Left kidney (tissue), 2 donors: ENCODE data around the gene LMO7. TPM values are rescaled to one million over a fixed set of nuclear protein-coding genes. Genes with fewer than 3 reads are reported as not detected.
A peak's percentile ranks its signal among the peaks of the same experiment; 100 is the strongest.
"Not testable (repeated sequence)": the region's sequence is repeated elsewhere in the genome, so short reads cannot be mapped to it uniquely, and the experiment has no call there.

Experiments used
- DNase-seq: peaks from one replicate; pipeline ENCODE4 v3.0.0-alpha.2; 2013
- polyA plus RNA-seq: library from polyadenylated mRNA; unstranded; fragments of 120-200 nt; gene quantifications from one replicate; pipeline ENCODE4 v1.2.1, GENCODE V29; 2013; ENCODE audit not compliant: insufficient read length

LMO7 gene
- polyA plus RNA-seq, 1 donor = 108 TPM

DNA sequence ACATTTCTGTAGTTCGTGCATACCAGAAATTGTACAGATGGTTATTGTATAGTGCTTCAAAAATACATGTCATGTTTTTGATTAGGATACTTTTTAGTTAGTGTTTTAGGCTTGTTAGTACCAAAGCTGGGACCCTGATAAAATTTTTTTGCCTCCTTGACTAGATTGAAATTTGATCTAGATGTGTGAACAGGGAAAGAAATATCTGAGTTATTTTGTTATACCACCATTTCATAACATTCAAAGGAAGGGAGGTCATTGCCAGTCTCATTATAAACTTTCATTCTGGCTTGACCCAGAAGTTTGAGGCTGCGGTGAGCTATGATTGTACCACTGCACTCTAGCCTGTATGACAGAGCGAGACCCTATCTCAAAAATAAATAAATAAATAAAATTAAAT, 9.0 kb downstream of the LMO7 start:
- no peak for DNase-seq

DNA sequence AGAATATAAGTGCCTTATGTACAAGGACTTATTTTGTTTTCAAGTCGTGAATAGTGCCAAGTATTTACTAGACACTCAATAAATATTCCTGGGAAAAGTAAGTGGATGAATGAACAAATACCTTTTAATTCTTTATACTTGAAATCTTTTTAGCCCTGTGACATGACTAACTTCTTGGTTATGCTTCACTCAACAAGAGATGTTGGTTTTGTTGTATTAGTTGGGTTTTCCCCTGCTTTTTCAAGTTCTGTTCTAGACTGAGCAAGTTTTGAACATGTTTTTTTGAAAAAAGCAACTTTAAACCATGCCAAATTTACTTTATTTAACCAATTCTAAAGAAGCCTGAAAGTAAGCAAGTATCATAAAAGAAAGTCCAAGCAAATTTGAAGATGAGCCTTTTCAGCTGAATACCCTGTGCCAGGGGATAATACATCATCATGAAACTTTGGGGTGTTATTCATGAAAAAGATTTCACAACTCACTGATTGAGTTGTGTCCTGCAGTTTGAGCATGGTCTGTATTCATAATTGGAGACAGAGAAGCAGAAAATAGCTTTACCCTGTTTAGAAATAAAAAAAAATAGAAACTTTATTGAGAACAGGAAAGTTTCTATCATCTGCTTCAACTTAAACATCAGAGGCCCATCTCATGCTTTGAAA, 11.1 kb downstream of the LMO7 start:
- no peak for DNase-seq

DNA sequence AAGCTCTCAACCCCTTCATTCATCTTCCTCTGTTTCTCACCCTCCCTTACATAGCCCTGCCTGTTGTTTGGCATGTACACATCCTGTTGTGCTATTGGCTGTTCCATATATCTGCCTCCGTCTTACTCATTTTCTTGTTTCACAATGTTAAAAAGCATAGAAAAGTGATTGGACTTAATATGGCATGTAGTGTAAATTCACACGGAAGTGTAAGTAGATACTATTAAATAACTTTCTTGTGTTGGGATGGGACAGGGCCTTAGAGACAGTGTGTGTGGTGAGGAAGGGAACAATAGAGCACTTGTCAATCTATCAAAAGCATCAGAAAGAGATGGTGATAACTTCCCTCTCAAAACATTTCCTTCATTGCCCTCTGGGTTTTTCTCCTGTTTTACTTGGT, 12.3 kb downstream of the LMO7 start:
- no peak for DNase-seq

DNA sequence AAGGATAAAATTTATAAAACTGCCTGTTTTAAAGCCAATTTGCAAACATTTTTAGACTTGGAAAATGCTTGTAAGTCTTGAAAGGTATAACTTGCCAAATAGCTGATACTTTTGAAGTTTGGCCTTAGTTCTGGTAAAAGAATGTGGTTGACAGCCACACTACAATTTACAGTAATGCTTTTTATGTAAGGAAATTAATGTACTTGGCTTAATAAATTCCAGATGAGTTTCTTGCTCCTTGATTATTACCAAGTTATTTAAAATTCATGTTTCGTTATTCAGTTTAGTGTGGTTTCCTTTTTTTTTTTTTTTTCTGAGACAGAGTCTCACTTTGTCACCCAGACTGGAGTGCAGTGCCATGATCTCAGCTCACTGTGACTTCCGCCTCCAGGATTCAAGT, 14.9 kb downstream of the LMO7 start:
- no peak for DNase-seq

DNA sequence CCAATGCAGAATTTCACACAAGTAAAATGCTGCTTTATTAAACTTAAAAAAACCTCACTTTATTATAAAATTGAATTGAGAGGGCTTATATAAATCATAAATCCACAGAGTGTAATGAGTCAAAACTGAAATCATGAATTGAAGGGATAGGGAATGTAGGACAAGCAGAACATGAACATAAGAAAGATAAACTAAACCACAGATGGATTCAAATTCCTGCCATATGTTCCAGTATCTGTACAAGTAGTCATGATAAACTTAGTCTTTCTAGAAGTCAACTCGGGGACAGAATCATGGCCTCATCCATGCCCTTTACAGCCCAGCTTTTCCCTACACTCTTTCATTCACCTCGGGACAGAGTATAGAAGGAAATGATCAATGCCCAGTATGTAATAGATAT, 16.6 kb downstream of the LMO7 start:
- no peak for DNase-seq

DNA sequence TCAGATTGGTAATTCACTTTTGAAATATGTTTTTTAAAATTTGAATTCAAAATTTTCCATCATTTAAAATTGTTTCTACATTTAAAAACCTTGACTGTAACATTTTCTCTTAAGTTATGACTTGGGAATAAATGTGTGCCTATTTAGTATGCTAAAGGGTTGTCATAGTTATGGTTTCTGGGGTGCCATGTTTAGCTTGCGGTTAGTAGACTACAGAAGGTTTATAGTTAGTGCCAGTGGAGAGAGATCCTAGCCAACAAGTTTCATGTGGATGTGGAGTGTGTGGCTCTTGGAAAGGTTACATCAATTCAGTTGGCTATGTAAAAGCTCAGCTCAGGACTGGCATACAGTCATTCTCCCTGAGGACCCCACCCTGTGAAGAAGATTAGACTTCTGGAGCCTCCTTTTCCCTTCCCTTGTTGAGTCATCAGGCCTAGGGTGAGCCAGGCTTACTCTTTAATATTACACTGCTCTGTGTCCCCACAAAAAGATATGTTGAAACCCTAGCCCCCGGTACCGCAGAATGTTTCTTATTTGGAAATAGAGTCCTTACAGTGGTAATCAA, 20.4 kb downstream of the LMO7 start:
- no peak for DNase-seq

DNA sequence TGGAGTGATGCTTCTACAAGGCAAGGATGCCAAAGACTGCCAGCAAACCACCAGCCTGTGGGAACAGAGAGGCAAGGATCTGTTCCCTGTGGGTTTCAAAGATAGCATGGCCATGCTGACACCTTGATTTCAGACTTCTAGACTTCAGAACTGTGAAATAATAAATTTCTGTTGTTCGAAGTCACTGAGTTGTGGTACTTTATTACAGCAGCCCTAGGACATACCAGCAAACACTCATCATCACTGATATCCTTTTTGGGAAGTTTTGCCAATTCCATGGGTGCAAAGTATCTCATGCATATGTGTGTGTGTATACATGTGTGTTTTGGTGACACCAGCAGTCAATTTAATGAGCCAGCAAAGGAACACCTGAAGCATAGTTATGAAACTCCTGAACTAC, 21.0 kb downstream of the LMO7 start:
- DNase-seq = no peak

DNA sequence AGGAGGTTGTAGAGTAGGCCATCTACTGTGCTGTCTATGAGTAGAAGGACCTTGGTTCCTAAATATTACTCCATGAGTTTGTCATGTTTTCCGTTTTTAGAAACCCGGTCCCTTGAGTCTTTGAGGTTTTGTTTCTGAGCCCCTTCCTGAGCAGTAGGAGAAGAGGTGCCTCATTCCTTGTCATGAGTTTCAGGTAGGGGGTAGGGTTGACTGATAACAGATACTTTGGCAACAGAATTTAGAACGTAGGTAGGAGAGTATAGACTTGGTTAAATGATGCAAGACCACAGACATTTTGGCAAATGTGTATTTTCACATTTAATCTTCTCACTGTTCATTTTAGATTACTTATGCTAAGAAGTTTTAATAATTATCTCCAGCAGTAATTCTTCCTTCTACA, 24.6 kb downstream of the LMO7 start:
- no peak for DNase-seq

DNA sequence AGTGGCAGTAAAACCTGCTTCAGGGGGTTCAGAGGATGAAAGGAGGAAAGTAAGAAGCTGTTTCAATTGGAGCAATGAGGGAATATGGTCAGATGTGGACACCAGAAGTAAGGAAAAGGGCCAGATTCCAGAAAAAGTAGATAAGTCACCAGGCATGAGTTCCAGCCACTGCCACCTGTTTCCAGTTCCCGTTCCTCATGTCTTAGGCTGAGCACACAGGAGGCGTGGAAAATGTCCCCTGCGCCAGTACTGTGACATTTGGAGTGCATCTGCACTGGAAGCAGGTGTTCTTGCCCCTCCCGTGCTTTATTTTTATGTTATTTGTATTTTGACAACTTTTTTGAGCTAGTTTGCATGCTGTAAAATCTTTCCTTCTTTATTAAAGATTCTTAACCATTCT, 25.3 kb downstream of the LMO7 start:
- no peak for DNase-seq

DNA sequence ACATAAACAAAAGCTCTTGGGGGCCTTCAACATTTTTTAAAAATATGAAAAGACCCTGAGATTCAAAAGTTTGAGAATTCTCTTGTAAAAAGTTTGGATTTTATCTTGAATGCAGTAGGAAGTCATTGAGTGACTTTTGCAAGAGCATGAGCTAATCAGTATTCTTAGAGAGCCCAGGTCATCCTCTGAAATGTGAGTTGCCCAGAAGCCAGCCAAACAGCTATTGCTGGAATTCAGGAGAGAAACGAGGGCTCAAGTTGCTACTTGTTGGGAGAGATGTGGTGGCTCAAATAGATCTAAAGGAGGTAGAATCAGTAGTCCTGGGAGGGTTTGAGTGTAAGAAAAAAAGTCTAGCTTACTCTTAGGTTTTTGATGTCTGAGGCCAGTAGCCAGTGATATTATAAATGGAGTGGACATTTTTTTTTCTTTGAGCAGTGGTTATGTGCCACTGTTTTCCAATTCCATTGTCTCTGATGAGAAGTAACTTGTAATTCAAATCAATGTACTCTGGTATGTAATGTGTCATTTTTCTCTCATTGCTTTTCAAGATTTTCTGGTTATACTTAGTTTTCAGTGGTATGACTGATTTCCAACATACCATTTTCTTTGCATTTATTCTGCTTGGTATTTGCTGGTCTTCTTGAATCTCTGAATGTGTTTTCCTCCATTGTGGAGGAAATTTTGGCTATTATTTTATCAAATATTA, 30.7 kb downstream of the LMO7 start:
- DNase-seq = no peak

DNA sequence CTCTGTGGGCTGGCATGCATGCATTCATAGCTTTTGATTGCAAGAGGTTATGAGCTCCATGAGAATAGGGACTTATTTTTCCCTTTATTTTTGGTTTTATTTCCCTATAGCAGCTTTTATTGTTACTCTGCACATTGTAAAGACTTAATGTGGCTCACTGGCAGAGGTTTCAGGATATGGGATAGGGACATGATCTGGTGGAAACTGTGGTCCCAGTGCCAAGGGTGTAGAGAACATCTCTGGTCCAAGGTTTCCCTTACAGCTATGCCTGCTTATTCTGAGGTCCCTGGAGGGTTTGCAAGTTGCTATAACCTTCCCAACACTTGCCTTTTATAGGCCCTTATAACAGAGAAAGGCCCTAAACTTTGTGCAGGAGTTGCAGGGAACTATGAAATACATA, 33.6 kb downstream of the LMO7 start:
- DNase-seq = no peak

DNA sequence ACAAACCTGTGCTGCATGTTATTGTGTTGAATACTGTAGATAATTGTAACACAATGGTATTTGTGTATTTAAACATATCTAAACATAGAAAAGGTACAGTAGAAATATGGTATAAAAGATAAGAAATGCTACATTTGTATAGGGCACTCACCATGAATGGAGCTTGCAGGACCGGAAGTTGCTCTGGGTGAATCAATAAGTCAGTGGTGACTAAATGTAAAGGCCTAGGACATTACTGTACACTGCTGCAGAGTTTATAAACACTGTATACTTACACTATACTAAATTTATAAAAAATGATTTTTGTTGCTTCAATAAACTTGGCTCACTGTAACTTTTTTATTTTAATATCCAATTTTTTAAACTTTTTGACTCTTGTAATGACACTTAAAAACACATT, 34.4 kb downstream of the LMO7 start:
- DNase-seq = no peak

DNA sequence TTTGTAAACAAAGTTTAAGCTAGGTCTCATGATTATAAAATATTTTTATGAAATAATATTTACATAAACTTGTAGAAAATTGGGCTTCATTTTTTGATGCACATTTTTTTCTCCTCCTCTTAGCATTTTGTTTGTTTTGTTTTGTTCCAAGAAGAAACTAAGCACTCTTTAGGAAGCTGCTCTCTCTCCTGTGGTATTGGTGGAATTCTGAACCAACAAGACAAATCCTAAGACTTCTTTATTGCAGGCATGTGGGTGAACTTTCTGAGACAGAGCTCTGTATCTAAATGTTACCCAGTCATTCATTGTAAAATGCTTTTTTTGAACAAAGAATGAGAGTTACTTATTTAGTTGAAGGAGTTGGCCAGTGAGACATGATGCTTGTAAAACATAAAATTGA, 39.3 kb downstream of the LMO7 start:
- DNase-seq = no peak

DNA sequence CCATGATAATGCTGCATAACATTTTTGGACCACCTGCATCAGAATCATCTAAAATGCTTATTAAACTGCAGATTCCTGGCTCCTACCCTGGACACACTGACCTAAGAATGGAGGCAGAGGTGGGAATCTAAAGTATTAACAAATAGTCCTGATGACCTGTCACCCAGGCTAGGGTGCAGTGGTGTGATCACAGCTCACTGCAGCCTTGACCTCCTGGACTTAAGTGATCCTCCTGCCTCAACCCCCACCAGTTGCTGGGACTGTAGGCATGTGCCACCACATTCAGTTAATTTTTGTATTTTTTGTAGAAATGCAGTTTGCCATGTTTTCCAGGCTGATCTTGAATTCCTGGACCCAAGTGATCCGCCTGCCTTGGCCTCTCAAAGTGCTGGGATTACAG, 43.3 kb downstream of the LMO7 start:
- DNase-seq = no peak

DNA sequence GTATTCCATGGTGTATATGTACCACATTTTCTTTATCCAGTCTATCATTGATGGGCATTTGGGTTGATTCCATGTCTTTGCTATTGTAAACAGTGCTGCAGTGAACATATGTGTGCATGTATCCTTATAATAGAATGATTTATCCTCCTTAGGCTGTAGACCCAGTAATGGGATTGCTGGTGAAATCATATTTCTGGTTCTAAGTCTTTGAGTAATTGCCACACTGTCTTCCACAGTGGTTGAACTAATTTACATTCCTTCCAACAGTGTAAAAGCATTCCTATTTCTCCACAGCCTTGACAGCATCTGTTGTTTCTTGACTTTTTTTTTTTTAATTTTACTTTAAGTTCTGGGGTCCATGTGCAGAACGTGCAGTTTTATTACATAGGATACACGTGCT, 44.1 kb downstream of the LMO7 start:
- not testable (repeated sequence) for DNase-seq

DNA sequence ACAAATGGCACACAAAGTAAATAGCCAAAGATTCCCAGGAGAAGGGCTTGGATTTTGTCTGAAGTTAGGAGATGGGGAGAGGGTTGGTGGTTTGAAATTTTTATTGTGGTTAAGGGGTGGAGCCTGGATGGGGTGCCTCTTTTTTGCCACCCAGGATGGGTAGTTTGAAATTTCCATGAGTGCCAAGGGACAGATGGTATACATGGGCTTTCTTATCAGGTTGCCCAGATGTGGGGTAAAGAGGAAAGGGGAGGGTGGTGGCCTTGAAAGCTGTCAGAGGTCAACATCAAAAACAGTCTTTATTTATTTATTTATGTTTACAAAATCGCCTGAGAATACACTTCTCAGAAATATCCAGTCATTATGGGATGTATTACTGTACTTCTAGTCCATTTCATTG, 46.2 kb downstream of the LMO7 start:
- DNase-seq = no peak

DNA sequence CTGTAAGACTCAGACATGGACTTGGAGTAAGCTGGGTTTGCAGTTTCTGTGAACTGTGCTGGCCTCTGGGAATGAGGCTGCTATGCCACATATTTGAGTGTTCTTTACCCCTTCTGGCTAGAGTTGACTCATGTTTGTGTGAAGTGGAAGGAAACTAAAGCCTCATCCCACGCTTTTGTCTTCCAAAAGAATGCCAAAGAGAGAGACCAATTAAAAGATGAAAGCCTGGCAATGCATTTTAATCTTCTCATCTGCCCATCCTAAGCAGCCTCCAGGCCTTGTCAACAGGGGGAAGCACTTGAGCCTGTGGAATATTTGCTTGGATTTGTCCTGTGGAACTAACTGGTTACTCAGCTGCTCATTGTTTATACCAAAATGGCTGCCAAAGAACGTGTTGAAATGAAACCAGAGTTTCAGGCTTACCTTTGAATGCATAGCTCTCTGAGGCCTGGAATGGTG, 49.1 kb downstream of the LMO7 start:
- no peak for DNase-seq

DNA sequence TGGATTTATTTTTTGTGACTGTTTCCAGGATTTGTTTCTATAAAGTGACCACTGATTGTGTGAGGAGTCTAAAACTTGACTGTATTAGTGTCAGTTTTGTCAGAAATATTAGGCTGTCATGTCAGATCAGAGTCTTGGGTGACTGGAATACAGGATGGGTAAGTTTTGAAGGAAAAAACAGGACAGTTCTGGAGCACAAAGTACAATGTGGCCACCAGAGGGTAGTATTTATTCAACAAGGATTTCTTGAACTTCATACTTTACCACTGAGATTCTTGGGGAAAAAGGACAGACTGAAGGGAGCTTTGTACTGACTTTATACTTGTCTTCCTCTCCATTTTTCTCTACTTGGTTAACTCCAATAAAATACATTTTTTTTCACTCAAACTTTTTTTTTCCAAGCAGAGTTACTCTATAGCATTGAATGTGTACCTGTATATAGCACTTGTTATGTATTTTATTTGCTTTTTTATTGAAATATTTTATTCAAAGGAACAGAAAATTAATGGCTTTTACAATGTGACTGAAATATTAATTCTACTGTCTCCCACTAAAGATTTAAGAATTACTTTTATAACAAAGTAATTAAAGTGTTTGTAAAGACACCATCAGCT, 51.1 kb downstream of the LMO7 start:
- DNase-seq = peak; percentile 37

DNA sequence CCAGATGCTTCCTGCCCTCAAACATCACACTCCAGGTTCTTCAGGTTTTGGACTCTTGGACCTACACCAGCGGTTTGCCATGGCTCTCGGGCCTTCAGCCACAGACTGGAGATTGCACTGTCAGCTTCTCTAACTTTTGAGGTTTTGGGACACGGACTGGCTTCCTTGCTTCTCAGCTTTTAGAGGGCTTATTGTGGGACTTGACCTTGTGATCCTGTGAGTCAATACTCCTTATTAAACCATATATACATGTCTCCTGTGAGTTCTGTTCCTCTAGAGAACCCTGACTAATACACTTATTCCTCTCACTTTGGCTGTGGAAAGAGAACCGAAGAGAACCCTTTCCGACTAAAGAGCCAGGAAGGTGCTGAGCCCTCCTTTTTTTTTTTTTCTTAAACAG, 53.6 kb downstream of the LMO7 start:
- DNase-seq = no peak

DNA sequence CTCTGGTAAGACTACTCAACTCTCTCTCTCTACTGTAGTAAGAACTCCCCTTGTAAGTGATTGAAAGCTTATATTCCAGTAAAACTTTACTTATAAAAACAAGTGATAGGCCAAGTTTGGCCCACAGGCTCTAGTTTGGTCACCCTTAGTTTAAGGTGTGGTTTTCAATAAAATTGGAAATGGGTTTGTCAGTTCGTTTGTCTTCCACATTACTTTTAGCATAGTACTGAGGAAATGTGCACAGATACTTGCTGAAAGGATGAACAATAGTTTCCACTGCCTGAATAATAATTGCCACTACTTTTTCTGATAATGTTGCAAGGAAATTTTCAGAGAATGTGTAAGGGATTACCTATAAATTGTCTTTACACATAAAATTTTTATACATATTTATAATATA, 54.5 kb downstream of the LMO7 start:
- no peak for DNase-seq

DNA sequence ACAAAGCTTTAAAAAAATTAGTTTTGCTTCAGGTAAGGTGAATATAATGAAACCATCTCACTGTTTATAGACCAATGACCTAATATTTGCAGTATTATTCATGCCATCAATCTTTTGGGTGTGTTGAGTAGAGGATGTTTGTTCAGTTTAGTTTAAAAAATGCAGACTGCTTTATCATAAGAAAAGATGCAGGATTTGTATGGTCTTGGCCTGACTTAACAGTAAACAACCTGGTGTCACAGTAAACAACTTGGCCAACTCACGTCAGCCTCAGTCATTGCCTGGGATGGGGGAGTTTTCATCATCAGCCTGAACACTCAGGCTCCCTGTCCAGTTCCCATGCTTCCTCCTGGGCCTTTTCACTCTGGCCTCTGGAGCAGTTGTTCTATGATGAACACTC, 55.1 kb downstream of the LMO7 start:
- DNase-seq = no peak

DNA sequence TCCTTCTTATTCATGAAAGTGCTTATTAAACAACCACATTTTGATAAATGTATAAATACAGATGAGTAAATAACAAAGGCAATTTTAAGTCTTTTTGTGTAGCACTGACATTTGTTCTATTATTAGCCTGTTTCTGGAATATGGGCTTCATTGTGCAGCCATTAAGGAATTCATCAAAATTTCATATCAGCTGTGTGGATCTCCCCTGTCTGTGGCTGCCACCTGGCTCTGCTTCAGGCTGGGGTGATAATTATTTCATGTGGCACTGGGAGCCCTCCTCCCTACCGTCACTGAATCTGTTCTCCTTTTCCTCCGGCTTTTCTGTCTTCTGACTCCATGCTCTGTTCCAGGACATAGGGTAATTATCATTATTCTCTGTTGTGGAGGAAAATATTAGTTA, 57.1 kb downstream of the LMO7 start:
- DNase-seq = no peak

DNA sequence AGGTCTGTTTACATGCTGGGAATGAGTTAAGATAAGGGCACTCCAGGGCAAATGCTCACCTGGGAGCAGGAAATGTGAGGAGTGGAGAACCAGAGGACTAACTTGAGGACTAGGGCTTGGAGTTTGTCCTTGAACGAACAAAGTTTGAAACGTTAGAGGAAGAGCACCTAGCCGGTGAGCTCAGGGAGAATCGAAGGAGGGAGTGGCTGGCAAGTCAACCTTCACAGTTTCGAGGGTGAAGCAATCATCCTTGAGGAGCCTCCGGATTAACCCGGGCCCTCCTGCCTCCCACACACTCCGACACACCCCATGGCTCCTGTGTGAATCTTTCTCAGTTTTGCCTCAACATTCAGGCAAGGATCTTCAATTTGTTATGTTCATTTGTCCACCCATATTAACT, 58.6 kb downstream of the LMO7 start:
- DNase-seq = no peak
